Lung (tissue), 12 donors: Measurements from ENCODE around the gene BST2. TPM values are rescaled to one million over a fixed set of nuclear protein-coding genes. Genes with fewer than 3 reads are reported as not detected.

Experiments
- ATAC-seq: fragments of 200-7000 bp; cut with Tn5 transposase; one replicate; pipeline ENCODE4 v1.9.1; 2020; ENCODE audit warnings: moderate number of reproducible peaks; ENCODE audit not compliant: insufficient read depth, low FRiP score
- DNase-seq, 3 donors: peaks; one replicate each; pipeline ENCODE4 v3.0.0-alpha.2; 2013 to 2017
- H3K27ac ChIP-seq, 2 donors: one replicate each; pipeline ENCODE4 v1.5.1; 2013; ENCODE audit warnings: mild to moderate bottlenecking in 2 of 2, moderate library complexity in 2 of 2, control low read depth in 1 of 2, inconsistent platforms in 1 of 2, low read depth in 1 of 2, low read length in 1 of 2
- H3K27me3 ChIP-seq, 3 donors: one replicate each; pipeline ENCODE4 v1.5.1; 2013; ENCODE audit warnings: low read length in 2 of 3; ENCODE audit not compliant: control insufficient read depth in 3 of 3, insufficient read depth in 3 of 3
- H3K36me3 ChIP-seq, 4 donors: one replicate each; pipeline ENCODE4 v1.5.1; 2013; ENCODE audit warnings: low read length in 4 of 4, mild to moderate bottlenecking in 1 of 4, moderate library complexity in 1 of 4; ENCODE audit not compliant: control insufficient read depth in 4 of 4, insufficient read depth in 4 of 4
- H3K4me1 ChIP-seq, 5 donors: one replicate each; pipeline ENCODE4 v1.5.1; 2013; ENCODE audit warnings: low read length in 5 of 5, mild to moderate bottlenecking in 2 of 5, moderate library complexity in 1 of 5; ENCODE audit not compliant: control insufficient read depth in 5 of 5, insufficient read depth in 5 of 5
- H3K4me3 ChIP-seq: one replicate; pipeline ENCODE4 v1.5.1; 2013; ENCODE audit warnings: mild to moderate bottlenecking, control low read depth, moderate library complexity
- H3K9ac ChIP-seq, 2 donors: one replicate each; pipeline ENCODE4 v1.5.1; 2013; ENCODE audit warnings: low read length in 2 of 2, control low read depth in 1 of 2; ENCODE audit not compliant: insufficient read depth in 1 of 2
- H3K9me3 ChIP-seq, 4 donors: one replicate each; pipeline ENCODE4 v1.5.1; 2013; ENCODE audit warnings: low read length in 3 of 4, mild to moderate bottlenecking in 1 of 4, moderate library complexity in 1 of 4; ENCODE audit not compliant: control insufficient read depth in 4 of 4, insufficient read depth in 3 of 4
- WGBS, 2 donors: extraction: QIAGEN DNeasy Blood & Tissue Kit; methylation state at CpG; one replicate each; pipeline ENCODE4 v1.1.7; 2013; 5-methylcytosine and 5-hydroxymethylcytosine counted together
- polyA plus RNA-seq, 2 donors: library from polyadenylated mRNA; stranded (reverse); fragments of 200-250 nt; gene quantifications; one replicate each; pipeline ENCODE4 v1.2.1, GENCODE V29; 2013
- total RNA-seq, 2 donors: library from RNA; depleted of rRNA in 1 of 2; stranded (reverse); fragments of >200 nt in 1 of 2; gene quantifications; one replicate each; pipeline ENCODE4 v1.2.1, GENCODE V29; 2014 to 2021
- TF ChIP-seq, protein P1 (sequence below): IDR thresholded peaks from 2 replicates; pipeline ENCODE4 v1.5.1; 2012; ENCODE audit warnings: mild to moderate bottlenecking; ENCODE audit errors: control extremely low read depth, extremely low read depth
- donor health status: control.
- donor health status: control.
- donor health status: Bipolar disorder and iron deficiency.
- donor health status: healthy.
- donor health status: DM: yes; HTN: yes; CAD: no.

The BST2 gene
- total and polyA plus RNA-seq, 4 donors: 48.2 to 179 (median 60.5) TPM

GRCh38 chr19:17445526-17446165 lies 40.2 kb upstream of the BST2 start:
- WGBS, 2 donors: 94 to 96% methylated on average over 1 of the region's 1 CpG
- ATAC-seq: no peak
- TF ChIP-seq, protein P1, sequence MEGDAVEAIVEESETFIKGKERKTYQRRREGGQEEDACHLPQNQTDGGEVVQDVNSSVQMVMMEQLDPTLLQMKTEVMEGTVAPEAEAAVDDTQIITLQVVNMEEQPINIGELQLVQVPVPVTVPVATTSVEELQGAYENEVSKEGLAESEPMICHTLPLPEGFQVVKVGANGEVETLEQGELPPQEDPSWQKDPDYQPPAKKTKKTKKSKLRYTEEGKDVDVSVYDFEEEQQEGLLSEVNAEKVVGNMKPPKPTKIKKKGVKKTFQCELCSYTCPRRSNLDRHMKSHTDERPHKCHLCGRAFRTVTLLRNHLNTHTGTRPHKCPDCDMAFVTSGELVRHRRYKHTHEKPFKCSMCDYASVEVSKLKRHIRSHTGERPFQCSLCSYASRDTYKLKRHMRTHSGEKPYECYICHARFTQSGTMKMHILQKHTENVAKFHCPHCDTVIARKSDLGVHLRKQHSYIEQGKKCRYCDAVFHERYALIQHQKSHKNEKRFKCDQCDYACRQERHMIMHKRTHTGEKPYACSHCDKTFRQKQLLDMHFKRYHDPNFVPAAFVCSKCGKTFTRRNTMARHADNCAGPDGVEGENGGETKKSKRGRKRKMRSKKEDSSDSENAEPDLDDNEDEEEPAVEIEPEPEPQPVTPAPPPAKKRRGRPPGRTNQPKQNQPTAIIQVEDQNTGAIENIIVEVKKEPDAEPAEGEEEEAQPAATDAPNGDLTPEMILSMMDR: no peak
- Histone ChIP-seq H3K27ac (no peak overlapping the region), H3K4me3 (no peak overlapping the region), H3K36me3 (no peaks in the 10 kb centered on the region), H3K9ac (no peak overlapping the region), H3K27me3 (peaks cover 0 to 8% (median 3%) of the 10 kb centered on the region in 3 donors), H3K9me3 (peaks cover 0 to 4% (median 0%) of the 10 kb centered on the region in 4 donors), H3K4me1 (peaks cover 0 to 5% (median 0%) of the 10 kb centered on the region in 5 donors)
- no peak for DNase-seq

GRCh38 chr19:17441241-17442021 lies 36.0 kb upstream of the BST2 start:
- WGBS, 2 donors: 65 to 69% methylated on average over 8 of the region's 8 CpGs
- TF ChIP-seq, protein P1: no peak
- Histone ChIP-seq H3K9ac (no peak overlapping the region), H3K4me3 (no peak overlapping the region), H3K4me1 (no peaks in the 10 kb centered on the region), H3K9me3 (peaks cover 0 to 4% (median 0%) of the 10 kb centered on the region in 4 donors), H3K27me3 (no peaks in the 10 kb centered on the region), H3K27ac (no peak overlapping the region), H3K36me3 (peaks cover 0 to under 1% (median 0%) of the 10 kb centered on the region in 4 donors)
- DNase-seq (peak; percentile 30 to 52 (median 31)), ATAC-seq (no peak)

GRCh38 chr19:17436874-17437267 lies 31.4 kb upstream of the BST2 start:
- Histone ChIP-seq H3K9ac (no peak overlapping the region), H3K9me3 (peaks cover 0 to 4% (median under 1%) of the 10 kb centered on the region in 4 donors), H3K27ac (no peak overlapping the region), H3K4me3 (no peak overlapping the region), H3K36me3 (peaks cover 0 to 9% (median 0%) of the 10 kb centered on the region in 4 donors), H3K27me3 (no peaks in the 10 kb centered on the region), H3K4me1 (no peaks in the 10 kb centered on the region)
- WGBS, 2 donors: 87 to 91% methylated on average over 7 of the region's 7 CpGs
- ATAC-seq (no peak), DNase-seq (no peak)
- TF ChIP-seq, protein P1: no peak
